Measurements from ENCODE around the gene GBE1.

The GBE1 gene

GRCh38 chr3:81540787-81541186 lies 220.7 kb downstream of the GBE1 start:
- Histone ChIP-seq H3K27ac (replicated peaks) (no peak overlapping the region), H3K27me3 (ENCODE audit: insufficient read depth, poor library complexity, severe bottlenecking) (no peaks in the 10 kb centered on the region), H3K4me3 (replicated peaks; ENCODE audit: insufficient read depth, low read length) (no peak overlapping the region)
- DNase-seq (ENCODE audit: low read depth in 1 of 2, low spot score in 1 of 2): no peak
- TF ChIP-seq, protein P1, sequence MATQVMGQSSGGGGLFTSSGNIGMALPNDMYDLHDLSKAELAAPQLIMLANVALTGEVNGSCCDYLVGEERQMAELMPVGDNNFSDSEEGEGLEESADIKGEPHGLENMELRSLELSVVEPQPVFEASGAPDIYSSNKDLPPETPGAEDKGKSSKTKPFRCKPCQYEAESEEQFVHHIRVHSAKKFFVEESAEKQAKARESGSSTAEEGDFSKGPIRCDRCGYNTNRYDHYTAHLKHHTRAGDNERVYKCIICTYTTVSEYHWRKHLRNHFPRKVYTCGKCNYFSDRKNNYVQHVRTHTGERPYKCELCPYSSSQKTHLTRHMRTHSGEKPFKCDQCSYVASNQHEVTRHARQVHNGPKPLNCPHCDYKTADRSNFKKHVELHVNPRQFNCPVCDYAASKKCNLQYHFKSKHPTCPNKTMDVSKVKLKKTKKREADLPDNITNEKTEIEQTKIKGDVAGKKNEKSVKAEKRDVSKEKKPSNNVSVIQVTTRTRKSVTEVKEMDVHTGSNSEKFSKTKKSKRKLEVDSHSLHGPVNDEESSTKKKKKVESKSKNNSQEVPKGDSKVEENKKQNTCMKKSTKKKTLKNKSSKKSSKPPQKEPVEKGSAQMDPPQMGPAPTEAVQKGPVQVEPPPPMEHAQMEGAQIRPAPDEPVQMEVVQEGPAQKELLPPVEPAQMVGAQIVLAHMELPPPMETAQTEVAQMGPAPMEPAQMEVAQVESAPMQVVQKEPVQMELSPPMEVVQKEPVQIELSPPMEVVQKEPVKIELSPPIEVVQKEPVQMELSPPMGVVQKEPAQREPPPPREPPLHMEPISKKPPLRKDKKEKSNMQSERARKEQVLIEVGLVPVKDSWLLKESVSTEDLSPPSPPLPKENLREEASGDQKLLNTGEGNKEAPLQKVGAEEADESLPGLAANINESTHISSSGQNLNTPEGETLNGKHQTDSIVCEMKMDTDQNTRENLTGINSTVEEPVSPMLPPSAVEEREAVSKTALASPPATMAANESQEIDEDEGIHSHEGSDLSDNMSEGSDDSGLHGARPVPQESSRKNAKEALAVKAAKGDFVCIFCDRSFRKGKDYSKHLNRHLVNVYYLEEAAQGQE (IDR thresholded peaks at IDR 0.05; ENCODE audit: insufficient replicate concordance, low read depth): no peak
- TF ChIP-seq POLR2AphosphoS5 (IDR thresholded peaks at IDR 0.05; ENCODE audit: low read depth): no peak
- TF ChIP-seq GABPA (IDR thresholded peaks at IDR 0.05; ENCODE audit: low read depth): no peak
- no peak for TF ChIP-seq CTCF (IDR thresholded peaks at IDR 0.05; ENCODE audit: insufficient read depth, low read length)
- no peak for TF ChIP-seq SPI1 (IDR thresholded peaks at IDR 0.05; ENCODE audit: borderline replicate concordance, low read depth)

DNA sequence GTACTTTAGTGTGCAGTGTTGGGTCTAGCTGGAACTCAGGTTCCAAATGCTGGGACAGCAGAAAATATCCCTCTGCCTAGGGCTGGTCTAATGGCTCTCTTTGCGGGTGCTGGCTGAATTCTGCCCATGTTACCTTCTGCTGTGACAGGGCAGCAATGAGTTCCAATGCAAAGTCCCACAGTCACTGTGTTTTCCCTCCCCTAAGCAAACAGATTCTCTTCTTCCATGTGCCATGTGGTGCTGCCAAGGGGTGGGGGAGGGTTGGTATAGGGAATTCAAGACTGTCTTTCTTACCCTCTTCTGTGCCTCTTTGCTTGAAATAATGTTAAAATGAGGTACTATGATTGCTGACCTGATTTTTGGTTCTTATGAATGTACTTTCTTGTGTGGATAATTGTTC lies 229.6 kb downstream of the GBE1 start:
- no peak for TF ChIP-seq POLR2AphosphoS5 (IDR thresholded peaks at IDR 0.05; ENCODE audit: low read depth)
- TF ChIP-seq SPI1 (IDR thresholded peaks at IDR 0.05; ENCODE audit: borderline replicate concordance, low read depth): no peak
- TF ChIP-seq, protein P1 (IDR thresholded peaks at IDR 0.05; ENCODE audit: insufficient replicate concordance, low read depth): no peak
- no peak for TF ChIP-seq GABPA (IDR thresholded peaks at IDR 0.05; ENCODE audit: low read depth)
- no peak for TF ChIP-seq CTCF (IDR thresholded peaks at IDR 0.05; ENCODE audit: insufficient read depth, low read length)
- Histone ChIP-seq H3K27me3 (ENCODE audit: insufficient read depth, poor library complexity, severe bottlenecking) (no peaks in the 10 kb centered on the region), H3K27ac (replicated peaks) (no peak overlapping the region), H3K4me3 (replicated peaks; ENCODE audit: insufficient read depth, low read length) (no peak overlapping the region)
- DNase-seq (ENCODE audit: low read depth in 1 of 2, low spot score in 1 of 2): no peak

- no peak for DNase-seq (ENCODE audit: low read depth in 1 of 2, low spot score in 1 of 2)
- H3K27ac ChIP-seq (replicated peaks): no peak overlapping the region
- H3K4me3 ChIP-seq (replicated peaks; ENCODE audit: insufficient read depth, low read length): no peak overlapping the region
- no peaks in the 10 kb centered on the region for H3K27me3 ChIP-seq (ENCODE audit: insufficient read depth, poor library complexity, severe bottlenecking)
- TF ChIP-seq SPI1 (IDR thresholded peaks at IDR 0.05; ENCODE audit: borderline replicate concordance, low read depth): no peak
- TF ChIP-seq GABPA (IDR thresholded peaks at IDR 0.05; ENCODE audit: low read depth): no peak
- TF ChIP-seq, protein P1 (IDR thresholded peaks at IDR 0.05; ENCODE audit: insufficient replicate concordance, low read depth): no peak
- no peak for TF ChIP-seq CTCF (IDR thresholded peaks at IDR 0.05; ENCODE audit: insufficient read depth, low read length)
- no peak for TF ChIP-seq POLR2AphosphoS5 (IDR thresholded peaks at IDR 0.05; ENCODE audit: low read depth)
Measured at GRCh38 chr3:81531263-81531662, 230.2 kb downstream of the GBE1 start.
